Measurements from ENCODE around the gene KIAA1671. TPM values are rescaled to one million over a fixed set of nuclear protein-coding genes. Genes with fewer than 3 reads are reported as not detected.

The KIAA1671 gene
- total RNA-seq, 1 experiment from 2014 or later, result 63.1 TPM

- H3K36me3 Mint-ChIP-seq (ENCODE audit: insufficient read depth, unreplicated experiment), result peaks cover 18% of the 10 kb centered on the region
- no peaks in the 10 kb centered on the region for H3K27me3 Mint-ChIP-seq (ENCODE audit: unreplicated experiment)
- no TSS peak for BruUV-seq (replicated peaks)
- H3K4me3 Mint-ChIP-seq (ENCODE audit: low read depth, unreplicated experiment), result no peak overlapping the region
- DNase-seq, result no peak
- CTCF ChIA-PET, result interaction anchor here (0.9 to 1.3 kb wide), 2 partner anchors 20 to 168 kb away, joined by 3 read pairs; no protein-coding TSS in a partner anchor
- no peaks in the 10 kb centered on the region for H3K9me3 Mint-ChIP-seq (ENCODE audit: low read depth, unreplicated experiment)
- intact Hi-C loops (cut with micrococcal nuclease; ENCODE audit: unreplicated experiment), result no loop called here
- no peak overlapping the region for H3K27ac Mint-ChIP-seq (ENCODE audit: unreplicated experiment)
- TF ChIP-seq CTCF (IDR thresholded peaks at IDR 0.05; ENCODE audit: unreplicated experiment), result no peak
- H3K4me1 Mint-ChIP-seq (ENCODE audit: low read depth, unreplicated experiment), result peaks cover 26% of the 10 kb centered on the region
Measured at GRCh38 chr22:25105817-25106650, 153.5 kb downstream of the KIAA1671 start.

GRCh38 chr22:25109878-25110595 lies 157.5 kb downstream of the KIAA1671 start:
- H3K9me3 Mint-ChIP-seq (ENCODE audit: low read depth, unreplicated experiment), result no peaks in the 10 kb centered on the region
- peak overlapping the region; percentile 100 for H3K27ac Mint-ChIP-seq (ENCODE audit: unreplicated experiment)
- peak overlapping the region; percentile 88 for H3K4me3 Mint-ChIP-seq (ENCODE audit: low read depth, unreplicated experiment)
- intact Hi-C loops (cut with micrococcal nuclease; ENCODE audit: unreplicated experiment), result loop anchor here (2.0 to 5.0 kb wide), 2 partner anchors 23 to 62 kb away; no protein-coding TSS in a partner anchor
- no peaks in the 10 kb centered on the region for H3K27me3 Mint-ChIP-seq (ENCODE audit: unreplicated experiment)
- no peak for DNase-seq
- BruUV-seq (replicated peaks), result TSS peak; percentile 24
- no peak for TF ChIP-seq CTCF (IDR thresholded peaks at IDR 0.05; ENCODE audit: unreplicated experiment)
- peaks cover 36% of the 10 kb centered on the region for H3K4me1 Mint-ChIP-seq (ENCODE audit: low read depth, unreplicated experiment)
- peaks cover 53% of the 10 kb centered on the region for H3K36me3 Mint-ChIP-seq (ENCODE audit: insufficient read depth, unreplicated experiment)
- CTCF ChIA-PET, result interaction anchor here (0.8 to 2.6 kb wide), 10 partner anchors 10 to 92 kb away, joined by 3 to 18 read pairs (median 9); no protein-coding TSS in a partner anchor

- Mint-ChIP-seq H3K4me1 (ENCODE audit: low read depth, unreplicated experiment) (peaks cover 40% of the 10 kb centered on the region), H3K27me3 (ENCODE audit: unreplicated experiment) (no peaks in the 10 kb centered on the region), H3K4me3 (ENCODE audit: low read depth, unreplicated experiment) (peak overlapping the region; percentile 88), H3K36me3 (ENCODE audit: insufficient read depth, unreplicated experiment) (peaks cover 56% of the 10 kb centered on the region), H3K27ac (ENCODE audit: unreplicated experiment) (peak overlapping the region; percentile 100), H3K9me3 (ENCODE audit: low read depth, unreplicated experiment) (no peaks in the 10 kb centered on the region)
- BruUV-seq (replicated peaks), result no TSS peak
- CTCF ChIA-PET, result interaction anchor here (0.8 to 2.6 kb wide), 12 partner anchors 10 to 92 kb away, joined by 3 to 18 read pairs (median 7); no protein-coding TSS in a partner anchor
- no peak for TF ChIP-seq CTCF (IDR thresholded peaks at IDR 0.05; ENCODE audit: unreplicated experiment)
- no peak for DNase-seq
- intact Hi-C loops (cut with micrococcal nuclease; ENCODE audit: unreplicated experiment), result loop anchor here (2.0 to 5.0 kb wide), 2 partner anchors 24 to 62 kb away; no protein-coding TSS in a partner anchor
Measured at GRCh38 chr22:25110596-25110845, 158.0 kb downstream of the KIAA1671 start.

- CTCF ChIA-PET, result interaction anchor here (0.8 to 2.6 kb wide), 17 partner anchors 9 to 91 kb away, joined by 3 to 18 read pairs (median 5); no protein-coding TSS in a partner anchor
- Mint-ChIP-seq H3K27ac (ENCODE audit: unreplicated experiment) (peak overlapping the region; percentile 100), H3K27me3 (ENCODE audit: unreplicated experiment) (no peaks in the 10 kb centered on the region), H3K36me3 (ENCODE audit: insufficient read depth, unreplicated experiment) (peaks cover 58% of the 10 kb centered on the region), H3K4me1 (ENCODE audit: low read depth, unreplicated experiment) (peaks cover 40% of the 10 kb centered on the region), H3K9me3 (ENCODE audit: low read depth, unreplicated experiment) (no peaks in the 10 kb centered on the region), H3K4me3 (ENCODE audit: low read depth, unreplicated experiment) (peak overlapping the region; percentile 88)
- no TSS peak for BruUV-seq (replicated peaks)
- peak; percentile 63 for TF ChIP-seq CTCF (IDR thresholded peaks at IDR 0.05; ENCODE audit: unreplicated experiment)
- intact Hi-C loops (cut with micrococcal nuclease; ENCODE audit: unreplicated experiment), result loop anchor here (1.0 to 5.0 kb wide), 3 partner anchors 9 to 61 kb away; no protein-coding TSS in a partner anchor
- DNase-seq, result peak; percentile 91
Measured at GRCh38 chr22:25110846-25111578, 158.5 kb downstream of the KIAA1671 start.
